OCI-LY1 (cell line): ENCODE data around the gene CTNND2.

ENCODE experiments used
- H2AFZ ChIP-seq: fragments of 200-600 bp; sonication (generic), shearing (Covaris generic); 2 replicates; pipeline ENCODE4 v1.6.0; 2014; ENCODE audit warnings: antibody characterized with exemption, mild to moderate bottlenecking, low read length
- H3F3A ChIP-seq: fragments of 200-600 bp; sonication (generic), shearing (Covaris generic); 2 replicates; pipeline ENCODE4 v1.6.0; 2014; ENCODE audit warnings: mild to moderate bottlenecking, antibody characterized with exemption, low read length, moderate library complexity; ENCODE audit not compliant: insufficient read depth
- H3K27ac ChIP-seq: fragments of 200-600 bp; sonication (generic); 2 replicates; pipeline ENCODE4 v1.5.1; 2014; ENCODE audit warnings: low read length, mixed run types, mild to moderate bottlenecking, low read depth; ENCODE audit not compliant: poor library complexity, severe bottlenecking
- H3K27me3 ChIP-seq: fragments of 200-600 bp; sonication (generic); 2 replicates; pipeline ENCODE4 v1.6.0; 2014; ENCODE audit warnings: antibody characterized with exemption, mild to moderate bottlenecking, low read length, moderate library complexity; ENCODE audit not compliant: insufficient read depth
- H3K36me3 ChIP-seq: fragments of 200-600 bp; sonication (generic); 2 replicates; pipeline ENCODE4 v1.6.1; 2014; ENCODE audit warnings: mild to moderate bottlenecking, antibody characterized with exemption, low read length, moderate library complexity, mixed read lengths; ENCODE audit not compliant: insufficient read depth
- H3K4me1 ChIP-seq: fragments of 200-600 bp; sonication (generic); 2 replicates; pipeline ENCODE4 v1.5.1; 2014; ENCODE audit warnings: mild to moderate bottlenecking, low read length, moderate library complexity; ENCODE audit not compliant: insufficient read depth, severe bottlenecking
- H3K4me2 ChIP-seq: fragments of 200-600 bp; sonication (generic), shearing (Covaris generic); 2 replicates; pipeline ENCODE4 v1.6.1; 2014; ENCODE audit warnings: low read length
- H3K4me3 ChIP-seq: fragments of 200-600 bp; sonication (generic); 2 replicates; pipeline ENCODE4 v1.5.1; 2014; ENCODE audit warnings: low read length, low read depth, mild to moderate bottlenecking, mixed read lengths; ENCODE audit not compliant: poor library complexity, severe bottlenecking
- H3K79me2 ChIP-seq: fragments of 200-600 bp; shearing (Covaris generic); 2 replicates; pipeline ENCODE4 v1.6.1; 2016; ENCODE audit warnings: mixed run types, low read length, mixed read lengths; ENCODE audit not compliant: insufficient read depth
- H3K9ac ChIP-seq: fragments of 200-600 bp; sonication (generic), shearing (Covaris generic); 2 replicates; pipeline ENCODE4 v1.6.1; 2014; ENCODE audit warnings: mild to moderate bottlenecking, low read length, mixed read lengths
- H3K9me2 ChIP-seq: fragments of 200-600 bp; sonication (generic), shearing (Covaris generic); 2 replicates; pipeline ENCODE4 v1.6.1; 2014; ENCODE audit warnings: low read depth, mild to moderate bottlenecking, low read length, mixed read lengths
- H3K9me3 ChIP-seq: fragments of 200-600 bp; shearing (Covaris generic); 2 replicates; pipeline ENCODE4 v1.6.1; 2014; ENCODE audit warnings: low read length, mixed read lengths
- H4K20me1 ChIP-seq: fragments of 200-600 bp; sonication (generic), shearing (Covaris generic); 2 replicates; pipeline ENCODE4 v1.6.0; 2016; ENCODE audit warnings: mild to moderate bottlenecking, low read length; ENCODE audit not compliant: insufficient read depth
- EZH2 ChIP-seq: fragments of 200-600 bp; sonication (generic), shearing (Covaris generic); IDR thresholded peaks from 2 replicates; pipeline ENCODE4 v1.8.0; 2017; ENCODE audit warnings: borderline replicate concordance, mixed run types, mild to moderate bottlenecking, antibody characterized with exemption, low read length, moderate library complexity, mixed read lengths
- TF ChIP-seq, protein P1 (sequence below): fragments of 200-600 bp; sonication (generic), shearing (Covaris generic); IDR thresholded peaks from 2 replicates; pipeline ENCODE4 v1.5.1; 2017; ENCODE audit warnings: mild to moderate bottlenecking, antibody characterized with exemption, low read length, moderate library complexity, mixed read lengths

CTNND2 gene

DNA sequence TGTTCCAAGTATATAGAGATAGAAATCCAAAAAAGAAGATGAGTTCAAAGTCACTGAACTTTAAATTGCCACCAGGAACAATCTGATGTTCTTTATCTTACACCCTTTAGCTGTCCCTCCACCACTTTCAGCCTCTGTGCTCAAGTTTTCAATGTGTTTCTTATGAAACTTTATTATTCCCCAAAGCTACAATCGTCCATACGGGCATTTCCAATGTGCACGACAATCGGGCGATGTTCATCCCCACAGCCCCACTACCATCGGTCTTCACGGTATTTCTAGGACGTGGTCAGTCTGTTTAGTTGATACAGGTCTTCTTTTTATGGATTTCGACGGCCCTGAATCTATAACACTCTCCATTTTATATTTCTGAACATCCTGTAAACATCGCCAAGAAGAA is 904.5 kb downstream of the CTNND2 start:
- Histone ChIP-seq H3K9me3 (no peaks in the 10 kb centered on the region), H3K27ac (no peak overlapping the region), H3F3A (no peaks in the 10 kb centered on the region), H3K4me2 (no peak overlapping the region), H3K79me2 (no peaks in the 10 kb centered on the region), H3K9me2 (no peaks in the 10 kb centered on the region), H2AFZ (no peak overlapping the region), H3K36me3 (no peaks in the 10 kb centered on the region), H4K20me1 (no peaks in the 10 kb centered on the region), H3K4me1 (no peaks in the 10 kb centered on the region), H3K4me3 (no peak overlapping the region), H3K9ac (no peak overlapping the region), H3K27me3 (no peaks in the 10 kb centered on the region)
- TF ChIP-seq EZH2, result no peak
- TF ChIP-seq, protein P1, sequence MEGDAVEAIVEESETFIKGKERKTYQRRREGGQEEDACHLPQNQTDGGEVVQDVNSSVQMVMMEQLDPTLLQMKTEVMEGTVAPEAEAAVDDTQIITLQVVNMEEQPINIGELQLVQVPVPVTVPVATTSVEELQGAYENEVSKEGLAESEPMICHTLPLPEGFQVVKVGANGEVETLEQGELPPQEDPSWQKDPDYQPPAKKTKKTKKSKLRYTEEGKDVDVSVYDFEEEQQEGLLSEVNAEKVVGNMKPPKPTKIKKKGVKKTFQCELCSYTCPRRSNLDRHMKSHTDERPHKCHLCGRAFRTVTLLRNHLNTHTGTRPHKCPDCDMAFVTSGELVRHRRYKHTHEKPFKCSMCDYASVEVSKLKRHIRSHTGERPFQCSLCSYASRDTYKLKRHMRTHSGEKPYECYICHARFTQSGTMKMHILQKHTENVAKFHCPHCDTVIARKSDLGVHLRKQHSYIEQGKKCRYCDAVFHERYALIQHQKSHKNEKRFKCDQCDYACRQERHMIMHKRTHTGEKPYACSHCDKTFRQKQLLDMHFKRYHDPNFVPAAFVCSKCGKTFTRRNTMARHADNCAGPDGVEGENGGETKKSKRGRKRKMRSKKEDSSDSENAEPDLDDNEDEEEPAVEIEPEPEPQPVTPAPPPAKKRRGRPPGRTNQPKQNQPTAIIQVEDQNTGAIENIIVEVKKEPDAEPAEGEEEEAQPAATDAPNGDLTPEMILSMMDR, result no peak

- Histone ChIP-seq H3K4me1 (no peaks in the 10 kb centered on the region), H2AFZ (no peak overlapping the region), H3K27me3 (no peaks in the 10 kb centered on the region), H3K9ac (no peak overlapping the region), H3F3A (no peaks in the 10 kb centered on the region), H3K79me2 (no peaks in the 10 kb centered on the region), H3K4me2 (no peak overlapping the region), H4K20me1 (no peaks in the 10 kb centered on the region), H3K27ac (no peak overlapping the region), H3K9me3 (no peaks in the 10 kb centered on the region), H3K36me3 (no peaks in the 10 kb centered on the region), H3K4me3 (no peak overlapping the region), H3K9me2 (no peaks in the 10 kb centered on the region)
- TF ChIP-seq EZH2, result no peak
- TF ChIP-seq, protein P1, result no peak
These were observed 908.4 kb downstream of the CTNND2 start for GRCh38 chr5:10995891-10996290.

DNA sequence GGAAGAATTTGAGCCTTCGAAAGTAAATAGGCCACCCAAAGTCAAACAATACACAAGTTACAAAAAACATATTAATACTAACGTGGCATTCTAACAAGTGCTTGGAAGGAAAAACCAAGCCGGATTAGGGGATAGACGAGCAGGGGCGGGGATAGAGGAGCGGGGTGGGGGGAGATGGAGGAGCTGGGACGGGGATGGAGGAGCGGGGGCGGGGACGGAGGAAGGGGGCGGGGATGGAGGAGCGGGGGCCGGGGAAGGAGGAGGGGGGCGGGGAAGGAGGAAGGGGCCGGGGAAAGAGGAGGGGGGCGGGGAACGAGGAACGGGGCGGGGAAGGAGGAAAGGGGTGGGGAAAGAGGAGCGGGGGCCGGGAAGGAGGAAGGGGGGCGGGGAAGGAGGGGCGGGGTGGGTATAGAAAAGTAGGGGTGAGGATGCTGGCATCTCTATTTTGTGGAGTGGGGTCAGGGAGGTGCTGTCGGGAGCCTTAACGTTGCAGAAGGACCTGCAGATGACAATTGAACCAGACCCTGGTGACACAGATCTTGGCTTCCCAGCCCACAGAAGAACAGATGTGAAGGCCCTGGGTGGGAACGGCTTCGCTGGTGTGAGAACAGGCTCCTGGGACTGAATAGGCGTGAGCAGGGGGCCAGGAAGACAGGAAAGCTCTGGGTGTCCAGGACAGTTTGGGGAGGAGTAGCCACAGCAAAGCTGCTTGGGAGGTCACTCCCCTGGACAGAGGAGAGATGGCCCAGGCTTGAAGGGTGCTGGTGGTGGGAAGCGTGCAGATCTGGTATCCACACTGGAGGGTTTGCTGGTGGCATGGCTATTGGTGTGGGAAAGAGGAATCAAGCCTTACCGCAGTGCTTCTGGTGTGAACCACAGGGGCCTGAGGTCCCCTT is 909.9 kb downstream of the CTNND2 start:
- Histone ChIP-seq H3K4me1 (no peaks in the 10 kb centered on the region), H3K9ac (no peak overlapping the region), H2AFZ (no peak overlapping the region), H3K27ac (no peak overlapping the region), H3K4me2 (no peak overlapping the region), H3K27me3 (no peaks in the 10 kb centered on the region), H3K9me3 (no peaks in the 10 kb centered on the region), H3K4me3 (no peak overlapping the region), H3K9me2 (no peaks in the 10 kb centered on the region), H3F3A (no peaks in the 10 kb centered on the region), H3K36me3 (no peaks in the 10 kb centered on the region), H4K20me1 (no peaks in the 10 kb centered on the region), H3K79me2 (no peaks in the 10 kb centered on the region)
- no peak for TF ChIP-seq EZH2
- TF ChIP-seq, protein P1, result no peak
